NB4 (cell line): ENCODE measurements around the gene PMF1.

ENCODE experiments used
- DNase-seq: peaks from one replicate; pipeline ENCODE4 v3.0.0; 2010; ENCODE audit warnings: low read depth
- H3K4me3 ChIP-seq: one replicate; pipeline ENCODE4 v1.5.1; 2011; ENCODE audit warnings: mild to moderate bottlenecking, low read depth, low read length, moderate library complexity
- MYC ChIP-seq: IDR thresholded peaks from 2 replicates; pipeline ENCODE4 v1.6.1; 2011; ENCODE audit warnings: low read depth, low read length
- POLR2A ChIP-seq: IDR thresholded peaks from 2 replicates; pipeline ENCODE4 v1.6.1; 2011; ENCODE audit warnings: mild to moderate bottlenecking; ENCODE audit not compliant: insufficient read length; ENCODE audit errors: extremely low read depth
- TF ChIP-seq, protein P1 (sequence below): IDR thresholded peaks from one replicate; pipeline ENCODE4 v1.5.1; 2012; ENCODE audit warnings: low read depth, low read length
- TF ChIP-seq, protein P2 (sequence below): IDR thresholded peaks from 2 replicates; pipeline ENCODE4 v1.6.1; 2011; ENCODE audit warnings: low read depth, low read length

PMF1 gene

DNA sequence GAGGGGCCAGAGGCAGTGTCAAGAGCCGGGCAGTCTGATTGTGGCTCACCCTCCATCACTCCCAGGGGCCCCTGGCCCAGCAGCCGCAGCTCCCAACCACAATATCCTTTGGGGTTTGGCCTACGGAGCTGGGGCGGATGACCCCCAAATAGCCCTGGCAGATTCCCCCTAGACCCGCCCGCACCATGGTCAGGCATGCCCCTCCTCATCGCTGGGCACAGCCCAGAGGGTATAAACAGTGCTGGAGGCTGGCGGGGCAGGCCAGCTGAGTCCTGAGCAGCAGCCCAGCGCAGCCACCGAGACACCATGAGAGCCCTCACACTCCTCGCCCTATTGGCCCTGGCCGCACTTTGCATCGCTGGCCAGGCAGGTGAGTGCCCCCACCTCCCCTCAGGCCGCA lies 29.1 kb downstream of the PMF1 start, which contains the start of gene BGLAP:
Gene BGLAP, plus strand, starts transcription at position 259 of the 400 bp plus-strand sequence. Its CDS starts 48 bp downstream, at position 307.
- DNase-seq: peak; percentile 35
- H3K4me3 ChIP-seq: no peak within 1 kb of the TSS
- TF ChIP-seq MYC (no peak), POLR2A (no peak)
- TF ChIP-seq, protein P1, sequence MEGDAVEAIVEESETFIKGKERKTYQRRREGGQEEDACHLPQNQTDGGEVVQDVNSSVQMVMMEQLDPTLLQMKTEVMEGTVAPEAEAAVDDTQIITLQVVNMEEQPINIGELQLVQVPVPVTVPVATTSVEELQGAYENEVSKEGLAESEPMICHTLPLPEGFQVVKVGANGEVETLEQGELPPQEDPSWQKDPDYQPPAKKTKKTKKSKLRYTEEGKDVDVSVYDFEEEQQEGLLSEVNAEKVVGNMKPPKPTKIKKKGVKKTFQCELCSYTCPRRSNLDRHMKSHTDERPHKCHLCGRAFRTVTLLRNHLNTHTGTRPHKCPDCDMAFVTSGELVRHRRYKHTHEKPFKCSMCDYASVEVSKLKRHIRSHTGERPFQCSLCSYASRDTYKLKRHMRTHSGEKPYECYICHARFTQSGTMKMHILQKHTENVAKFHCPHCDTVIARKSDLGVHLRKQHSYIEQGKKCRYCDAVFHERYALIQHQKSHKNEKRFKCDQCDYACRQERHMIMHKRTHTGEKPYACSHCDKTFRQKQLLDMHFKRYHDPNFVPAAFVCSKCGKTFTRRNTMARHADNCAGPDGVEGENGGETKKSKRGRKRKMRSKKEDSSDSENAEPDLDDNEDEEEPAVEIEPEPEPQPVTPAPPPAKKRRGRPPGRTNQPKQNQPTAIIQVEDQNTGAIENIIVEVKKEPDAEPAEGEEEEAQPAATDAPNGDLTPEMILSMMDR: no peak
- TF ChIP-seq, protein P2, sequence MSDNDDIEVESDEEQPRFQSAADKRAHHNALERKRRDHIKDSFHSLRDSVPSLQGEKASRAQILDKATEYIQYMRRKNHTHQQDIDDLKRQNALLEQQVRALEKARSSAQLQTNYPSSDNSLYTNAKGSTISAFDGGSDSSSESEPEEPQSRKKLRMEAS: no peak

DNA sequence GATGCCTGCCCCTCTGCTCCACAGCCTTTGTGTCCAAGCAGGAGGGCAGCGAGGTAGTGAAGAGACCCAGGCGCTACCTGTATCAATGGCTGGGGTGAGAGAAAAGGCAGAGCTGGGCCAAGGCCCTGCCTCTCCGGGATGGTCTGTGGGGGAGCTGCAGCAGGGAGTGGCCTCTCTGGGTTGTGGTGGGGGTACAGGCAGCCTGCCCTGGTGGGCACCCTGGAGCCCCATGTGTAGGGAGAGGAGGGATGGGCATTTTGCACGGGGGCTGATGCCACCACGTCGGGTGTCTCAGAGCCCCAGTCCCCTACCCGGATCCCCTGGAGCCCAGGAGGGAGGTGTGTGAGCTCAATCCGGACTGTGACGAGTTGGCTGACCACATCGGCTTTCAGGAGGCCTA lies 29.9 kb downstream of the PMF1 start:
- no peak for DNase-seq
- no peak overlapping the region for H3K4me3 ChIP-seq
- no peak for TF ChIP-seq MYC
- TF ChIP-seq, protein P1: no peak
- TF ChIP-seq, protein P2: no peak

DNA sequence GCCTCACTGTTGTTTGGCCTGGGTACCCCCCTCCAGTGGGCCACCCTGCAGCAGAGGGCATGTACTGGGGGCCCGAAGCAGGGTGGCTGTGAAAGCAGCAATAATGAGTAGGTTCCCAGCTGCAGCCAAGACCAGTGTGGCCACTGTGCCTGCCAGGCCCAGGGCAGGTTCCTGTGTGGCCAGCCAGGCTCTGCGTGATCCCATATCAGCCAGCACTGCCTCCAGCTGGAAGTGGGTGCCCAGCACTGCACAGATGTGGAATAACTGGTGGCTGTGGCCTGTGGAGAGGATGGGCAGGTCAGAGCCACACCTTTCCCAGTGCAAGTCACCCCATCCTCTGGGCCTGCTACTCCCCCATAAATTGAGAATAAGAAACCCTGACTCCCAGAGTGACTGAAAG lies 31.3 kb downstream of the PMF1 start:
- TF ChIP-seq, protein P1: no peak
- TF ChIP-seq MYC: no peak
- TF ChIP-seq, protein P2: no peak
- TF ChIP-seq POLR2A: no peak
- no peak for DNase-seq
- H3K4me3 ChIP-seq: no peak overlapping the region

DNA sequence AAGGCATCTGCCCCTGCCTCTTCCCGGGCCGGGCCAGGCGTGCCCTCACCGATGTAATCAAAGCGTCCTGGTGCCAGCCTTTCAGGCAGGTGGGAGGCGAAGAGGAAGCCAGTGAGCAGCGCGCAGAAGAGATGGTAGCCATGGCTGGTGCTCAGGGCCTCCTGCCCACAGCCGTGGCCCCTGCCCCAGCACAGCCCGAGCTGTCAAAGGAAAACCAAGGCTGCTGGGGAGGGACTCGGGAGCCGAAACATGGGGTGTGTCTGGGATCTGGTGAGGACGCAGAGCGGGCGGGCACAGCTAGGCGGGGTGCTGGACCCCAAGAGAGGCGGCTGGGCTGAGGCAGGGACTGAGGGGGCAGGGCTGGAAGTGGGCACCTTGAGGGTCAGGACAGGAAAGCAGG lies 31.9 kb downstream of the PMF1 start:
- TF ChIP-seq MYC (no peak), POLR2A (no peak)
- TF ChIP-seq, protein P2: no peak
- TF ChIP-seq, protein P1: no peak
- no peak for DNase-seq
- H3K4me3 ChIP-seq: no peak overlapping the region

DNA sequence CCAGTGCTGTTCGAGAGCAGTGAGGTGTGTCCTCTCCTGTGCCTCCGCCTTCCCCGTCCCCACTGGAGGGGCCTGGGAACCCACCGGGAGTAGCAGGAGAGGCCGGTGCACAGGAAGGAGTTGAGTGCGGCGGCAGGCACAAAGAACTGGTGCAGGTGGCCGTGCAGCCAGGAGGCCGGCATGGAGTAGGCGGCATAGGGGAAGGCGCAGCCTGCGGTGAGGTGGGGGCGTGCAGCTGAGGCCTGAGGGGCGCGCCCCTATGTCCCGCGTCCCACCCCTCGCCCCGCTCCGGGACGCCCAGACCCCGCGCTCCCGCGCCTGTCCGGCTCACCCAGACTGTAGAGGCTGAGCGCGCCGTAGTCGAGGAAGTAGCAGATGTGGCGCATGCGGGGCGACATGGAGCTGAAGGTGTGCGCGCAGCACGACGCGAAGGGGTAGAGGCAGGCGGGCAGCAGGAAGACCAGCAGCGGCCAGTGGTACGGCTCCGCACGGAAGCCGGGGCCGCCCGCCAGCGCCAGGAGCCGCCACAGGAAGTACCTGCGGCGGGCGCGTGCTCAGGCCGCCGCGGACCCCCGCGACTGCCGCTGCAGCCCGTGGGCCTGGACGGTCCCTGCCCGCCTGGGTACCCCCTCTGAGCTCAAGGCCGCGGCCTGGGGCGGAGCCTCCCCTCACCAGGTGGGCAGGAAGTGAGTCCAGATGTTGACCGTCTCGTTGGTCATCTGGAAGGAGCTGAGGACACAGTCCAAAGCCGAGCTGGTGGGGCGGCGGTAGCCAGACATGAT lies 32.8 kb downstream of the PMF1 start:
- DNase-seq: peak; percentile 50
- TF ChIP-seq MYC: no peak
- TF ChIP-seq, protein P2: no peak
- TF ChIP-seq POLR2A: no peak
- TF ChIP-seq, protein P1: no peak
- H3K4me3 ChIP-seq: no peak overlapping the region

DNA sequence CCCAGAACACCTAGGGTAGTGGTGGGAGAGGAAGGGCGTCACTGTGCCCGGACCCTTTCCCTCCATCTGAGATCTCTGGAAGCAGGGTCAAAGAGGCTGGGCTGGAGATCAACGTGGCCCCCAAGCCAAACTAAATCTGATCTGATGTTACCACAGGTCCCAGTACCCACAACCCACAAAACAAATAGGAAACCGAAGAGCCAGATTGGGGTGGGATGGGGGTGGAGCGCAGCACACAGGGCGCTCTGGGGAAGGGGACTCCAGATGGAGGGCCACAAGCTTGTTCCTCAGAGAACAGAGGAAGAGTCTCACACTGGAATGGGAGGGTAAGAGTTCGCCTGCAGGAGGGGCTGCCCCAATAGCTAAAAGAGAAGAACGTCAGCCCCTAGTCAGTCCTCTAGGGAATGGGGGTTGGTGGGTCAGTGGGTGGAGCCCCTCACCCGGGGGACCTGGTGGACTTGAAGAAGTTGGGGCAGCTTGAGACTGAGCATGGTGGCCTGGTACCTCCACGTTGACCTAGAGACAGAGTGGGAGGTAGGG lies 33.5 kb downstream of the PMF1 start:
- DNase-seq: peak; percentile 49
- H3K4me3 ChIP-seq: no peak overlapping the region
- TF ChIP-seq, protein P2: no peak
- TF ChIP-seq POLR2A (no peak), MYC (no peak)
- TF ChIP-seq, protein P1: no peak
